Measurements from ENCODE around the gene TMEM30B.
A peak's percentile ranks its signal among the peaks of the same experiment; 100 is the strongest.
"Not testable (repeated sequence)": the region's sequence is repeated elsewhere in the genome, so short reads cannot be mapped to it uniquely, and the experiment has no call there.

Gene TMEM30B

DNA sequence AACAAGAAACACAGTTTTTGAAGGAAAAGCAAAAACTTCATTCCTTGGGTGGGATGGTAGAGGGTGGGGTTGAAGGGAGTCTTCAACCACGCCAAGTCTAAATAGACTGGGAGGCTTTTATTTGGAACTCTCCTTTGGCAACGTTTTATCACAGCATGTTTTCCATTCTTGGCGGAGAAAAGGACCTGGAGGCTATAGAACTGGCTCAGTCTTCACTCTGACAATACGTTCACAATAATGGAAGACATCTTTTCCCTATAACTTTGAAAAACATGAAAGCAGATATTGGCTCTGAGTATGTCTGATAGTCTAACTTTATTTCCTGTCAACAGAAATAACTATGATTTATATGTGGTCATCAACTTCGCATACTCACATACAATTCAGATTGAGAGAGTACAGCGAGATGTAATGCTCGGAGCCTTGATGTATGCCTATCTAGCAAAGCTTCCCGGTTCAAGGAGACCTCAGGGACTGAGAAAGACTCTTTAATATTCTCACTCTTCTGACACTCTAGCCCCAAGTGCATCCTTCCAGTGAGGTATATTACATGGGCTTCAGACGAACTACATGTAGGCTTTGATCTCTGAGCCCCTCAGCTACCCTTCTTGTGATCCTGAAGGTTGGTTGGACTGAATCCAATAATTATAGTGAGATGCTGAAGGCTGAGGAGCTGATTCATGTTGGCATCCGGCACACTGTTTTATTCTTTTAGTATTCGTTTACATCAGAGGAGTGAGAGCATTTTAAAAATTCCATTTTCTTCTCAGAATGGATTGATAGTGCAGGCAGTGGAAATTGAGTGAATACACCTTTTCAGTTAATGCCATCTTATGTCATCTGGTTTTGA, 14.0 kb downstream of the TMEM30B start:
- FAIRE-seq (no peak), DNase-seq (ENCODE audit: insufficient read length, low spot score) (no peak)

DNA sequence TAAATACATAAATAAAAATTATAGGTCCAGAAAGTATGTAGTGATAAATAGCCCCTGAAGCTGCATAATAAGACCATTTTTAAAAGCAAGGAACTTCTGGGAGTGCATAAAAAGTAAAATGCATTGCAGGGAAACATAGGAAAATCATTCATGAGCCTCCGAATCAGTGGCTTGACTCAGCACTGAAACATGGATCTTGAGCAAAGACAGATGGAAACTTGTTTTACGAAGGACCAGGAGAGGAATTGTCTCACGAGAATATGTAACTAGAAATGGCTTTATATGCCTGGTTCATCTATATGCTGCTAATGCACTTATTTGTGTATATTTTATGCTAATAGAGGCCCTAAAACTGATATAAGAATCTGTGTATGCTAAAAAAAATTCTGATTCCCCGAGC, 14.7 kb downstream of the TMEM30B start:
- FAIRE-seq (no peak), DNase-seq (ENCODE audit: insufficient read length, low spot score) (no peak)

DNA sequence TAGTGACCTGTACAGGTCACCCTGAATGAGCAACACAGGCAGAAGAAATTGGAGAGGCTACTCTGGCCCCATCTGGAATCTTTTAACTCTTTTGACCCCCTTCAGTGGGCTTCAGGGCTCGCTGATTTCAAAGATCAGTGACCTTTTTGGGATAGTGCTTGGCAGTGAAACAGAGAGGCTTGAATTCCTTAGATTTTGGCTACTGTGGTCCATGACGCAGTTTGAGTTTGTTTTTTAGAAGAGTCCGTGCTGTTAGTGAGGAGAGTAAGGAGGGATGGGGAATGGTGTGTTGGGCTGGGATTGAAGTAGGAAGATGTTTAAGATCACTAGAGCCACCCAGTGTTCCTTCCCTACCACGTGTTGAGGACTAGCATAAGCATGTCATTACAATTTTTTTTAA, 16.5 kb downstream of the TMEM30B start:
- FAIRE-seq: no peak
- DNase-seq (ENCODE audit: insufficient read length, low spot score): no peak

DNA sequence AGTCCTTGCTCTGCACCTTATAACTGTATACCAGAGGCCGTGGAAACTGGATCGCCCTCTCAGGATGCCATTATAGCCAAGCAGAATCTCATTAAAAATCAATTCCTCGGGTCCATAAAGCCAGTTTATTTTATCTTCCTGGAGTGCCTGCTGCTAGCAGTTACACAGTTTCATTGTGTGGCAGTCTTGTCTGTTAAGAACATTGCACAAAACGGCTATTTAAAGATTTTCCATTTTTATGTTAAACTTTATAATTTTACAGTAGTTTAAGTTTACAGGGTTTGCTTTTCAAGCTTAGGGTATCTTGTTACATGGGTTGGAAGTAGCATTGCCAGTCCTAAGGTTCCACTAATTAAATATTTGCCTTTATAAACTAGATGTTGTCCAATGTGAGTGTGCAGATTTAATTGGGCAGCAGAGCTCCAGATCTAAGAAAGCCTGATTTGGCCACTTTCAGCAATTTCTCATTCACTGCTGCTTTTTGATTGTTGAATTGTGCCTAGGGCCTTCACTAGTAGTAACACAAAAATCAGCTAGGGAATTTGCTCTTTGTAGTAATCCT, 17.0 kb downstream of the TMEM30B start:
- FAIRE-seq (no peak), DNase-seq (ENCODE audit: insufficient read length, low spot score) (no peak)

DNA sequence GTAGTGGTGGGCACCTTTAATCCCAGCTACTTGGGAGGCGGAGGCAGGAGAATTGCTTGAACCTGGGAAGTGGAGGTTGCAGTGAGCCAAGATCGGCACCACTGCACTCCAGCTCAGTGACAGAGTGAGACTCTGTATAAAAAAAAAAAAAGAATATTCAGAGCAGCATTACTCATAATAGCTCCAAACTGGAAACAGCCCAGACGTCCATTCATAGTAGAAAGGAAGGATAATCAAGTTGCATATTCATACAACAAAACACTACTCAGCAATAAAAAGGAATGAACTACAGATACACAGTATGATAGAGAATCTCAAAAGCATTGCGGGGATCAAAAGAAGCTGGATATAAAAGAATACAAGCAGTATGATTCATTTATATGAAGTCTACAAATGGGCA, 19.1 kb downstream of the TMEM30B start:
- DNase-seq (ENCODE audit: insufficient read length, low spot score) (no peak), FAIRE-seq (no peak)

DNA sequence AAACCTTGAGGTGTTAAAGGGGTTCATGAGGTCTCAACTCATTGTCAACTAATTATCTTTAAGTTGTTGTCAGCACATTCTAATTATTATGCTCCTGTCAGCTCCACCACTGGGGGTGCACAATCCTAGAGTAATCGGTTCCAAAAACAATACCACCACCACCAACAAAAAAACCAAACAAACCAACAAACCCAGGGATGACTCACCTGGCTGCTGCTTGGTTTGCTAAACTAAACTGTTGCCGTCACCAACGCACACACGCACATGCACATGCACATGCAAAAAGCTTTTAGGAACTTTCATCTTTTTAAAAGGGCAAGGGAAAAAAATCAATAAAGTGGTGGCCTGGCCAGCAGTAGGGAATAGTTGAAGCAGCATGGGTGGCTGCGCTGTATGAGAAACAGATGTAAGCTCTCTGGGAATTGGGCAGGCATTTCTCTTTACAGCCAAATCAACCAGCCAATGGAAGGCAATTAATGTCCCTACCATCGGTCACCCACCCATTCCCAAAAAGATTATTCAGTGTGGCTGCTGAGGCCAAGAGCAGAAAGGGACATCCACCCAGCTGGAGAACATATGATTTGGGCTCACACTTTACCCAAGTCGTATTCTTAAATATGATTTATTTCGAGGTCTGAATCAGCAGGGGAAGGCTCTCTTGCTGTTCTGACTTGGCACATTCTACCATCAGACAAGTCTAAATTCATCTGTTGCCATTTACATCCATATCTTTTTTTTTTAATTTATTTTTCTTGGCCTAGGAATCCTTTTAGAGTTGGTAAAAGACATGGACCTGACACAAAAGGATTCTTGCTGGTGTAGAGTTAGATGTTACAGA, 20.0 kb downstream of the TMEM30B start:
- FAIRE-seq (no peak), DNase-seq (ENCODE audit: insufficient read length, low spot score) (no peak)

DNA sequence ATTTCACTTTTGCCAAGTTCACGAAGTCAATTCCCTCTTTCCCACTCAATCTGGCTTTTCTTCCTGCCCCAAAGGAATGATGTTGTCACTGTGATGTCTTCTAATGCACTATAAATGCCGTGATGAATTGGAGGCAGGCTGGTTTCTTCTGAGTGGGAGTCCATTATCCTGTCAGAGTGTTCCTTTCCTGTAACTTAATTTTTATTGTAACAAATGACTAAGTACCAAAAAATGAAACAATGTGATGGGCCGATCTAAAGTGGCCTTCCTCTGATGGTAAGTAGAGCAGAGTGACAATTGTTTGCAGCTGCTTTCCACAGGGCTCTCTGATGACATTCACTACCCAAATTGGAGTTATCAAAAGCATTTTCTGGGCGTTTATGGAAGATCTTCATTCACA, 22.2 kb downstream of the TMEM30B start:
- FAIRE-seq (no peak), DNase-seq (ENCODE audit: insufficient read length, low spot score) (no peak)

DNA sequence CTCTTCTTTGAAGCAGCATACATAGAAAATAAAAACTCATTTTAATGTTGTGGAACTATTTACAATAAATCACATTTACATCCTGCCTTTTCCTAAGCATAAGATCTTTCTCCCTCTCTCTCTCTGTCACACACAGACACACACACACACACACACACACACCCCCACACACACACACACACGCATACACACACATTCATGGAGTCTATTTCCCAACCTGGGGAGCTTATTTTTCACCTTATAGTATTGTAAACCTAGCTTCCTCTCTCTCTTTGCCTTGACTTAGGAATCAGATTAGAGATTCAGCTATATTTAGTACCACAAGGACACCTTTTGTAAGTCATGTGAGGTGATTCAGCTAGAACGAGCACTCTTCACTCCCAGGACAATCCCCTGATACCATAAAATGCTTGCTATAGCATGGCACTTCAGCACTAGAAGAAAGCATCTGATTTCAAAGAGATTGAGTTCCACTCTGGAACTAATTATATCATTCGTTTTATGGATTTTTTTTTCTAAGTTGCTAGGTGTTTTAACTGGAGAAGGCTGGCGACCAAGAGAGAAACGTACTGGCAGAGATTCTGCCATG, 23.6 kb downstream of the TMEM30B start:
- DNase-seq (ENCODE audit: insufficient read length, low spot score) (no peak), FAIRE-seq (no peak)

DNA sequence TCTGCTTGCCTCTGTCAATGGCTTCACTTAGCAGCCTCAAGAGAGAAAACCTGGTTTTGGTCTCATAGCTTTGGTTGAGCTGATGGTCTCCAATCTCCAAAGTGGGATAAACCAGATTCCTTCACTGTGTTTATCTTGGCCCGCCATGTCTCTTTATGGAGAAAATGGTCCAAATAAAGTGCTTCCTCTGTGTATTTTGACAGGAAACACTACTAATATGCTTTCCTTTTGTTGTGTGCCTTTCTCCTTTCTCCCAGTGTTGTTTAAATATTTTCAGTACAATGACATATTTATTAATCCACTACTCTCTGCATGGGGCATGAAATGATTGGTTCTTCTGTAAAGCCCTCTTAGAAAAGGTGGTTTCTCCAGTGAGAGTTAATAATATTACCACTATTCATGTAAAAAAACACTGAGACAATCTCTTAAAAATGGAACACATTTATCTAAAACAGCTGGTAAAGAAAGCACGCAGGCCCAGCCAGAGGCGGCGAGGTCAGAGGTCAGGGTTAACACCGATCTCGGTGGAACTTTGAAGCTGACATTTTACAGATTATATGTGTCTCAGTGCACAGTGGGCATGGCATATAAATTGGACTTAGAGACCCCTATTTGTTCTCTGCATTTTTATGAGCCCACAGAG, 24.2 kb downstream of the TMEM30B start:
- DNase-seq (ENCODE audit: insufficient read length, low spot score) (no peak), FAIRE-seq (no peak)

DNA sequence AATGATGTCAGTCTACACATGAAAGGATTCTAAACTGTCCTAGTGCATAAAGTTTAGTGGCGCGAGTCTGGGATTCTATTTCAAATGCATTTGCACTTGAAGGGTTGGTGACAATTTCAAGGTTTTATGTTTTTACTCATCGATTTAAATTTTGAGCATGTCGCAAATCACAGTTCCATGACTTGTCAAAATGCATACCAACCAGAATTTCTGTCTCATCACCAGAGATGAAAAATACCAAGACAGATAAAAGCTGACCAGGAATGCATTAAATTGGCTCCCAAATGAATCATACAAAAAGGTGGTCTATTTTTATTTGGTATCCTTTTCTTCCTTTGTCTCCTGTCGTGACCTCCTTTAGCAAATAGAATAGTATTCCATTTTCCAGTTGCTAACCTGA, 25.2 kb downstream of the TMEM30B start:
- DNase-seq (ENCODE audit: insufficient read length, low spot score) (no peak), FAIRE-seq (no peak)

DNA sequence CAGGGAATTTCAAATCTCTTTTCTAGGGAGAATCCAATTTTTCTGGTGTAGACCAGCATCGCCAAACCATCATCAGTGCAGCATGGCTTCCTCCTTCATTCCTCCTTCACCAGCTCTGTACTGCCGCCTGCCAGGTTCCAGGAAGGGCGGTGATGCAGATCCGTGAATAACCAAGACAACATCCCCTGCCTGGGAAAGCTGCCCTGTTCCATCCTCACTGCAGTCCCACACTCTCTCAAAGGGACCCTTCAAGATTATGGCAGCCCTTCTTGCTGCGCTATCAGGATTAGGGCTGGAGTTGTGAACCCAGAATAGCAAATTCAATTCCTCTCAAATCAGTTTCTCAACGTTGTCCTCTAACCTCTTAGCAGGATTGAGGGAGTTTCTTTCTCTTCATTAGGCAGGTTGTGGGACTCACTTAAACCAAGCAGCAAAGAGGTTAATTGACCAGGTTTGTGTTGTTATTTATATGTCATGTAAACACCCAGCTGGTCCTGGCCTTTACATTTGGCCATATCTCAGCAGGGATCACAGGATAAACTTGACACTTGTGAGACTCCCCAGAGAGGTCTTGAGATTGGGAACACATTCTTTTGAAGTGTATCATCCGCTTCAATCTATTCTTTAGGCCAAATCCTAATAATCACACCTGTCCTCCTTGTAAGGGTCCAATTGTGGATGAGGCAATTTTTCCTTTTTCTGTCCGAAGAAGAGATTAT, 26.2 kb downstream of the TMEM30B start:
- DNase-seq (ENCODE audit: insufficient read length, low spot score): no peak
- no peak for FAIRE-seq

DNA sequence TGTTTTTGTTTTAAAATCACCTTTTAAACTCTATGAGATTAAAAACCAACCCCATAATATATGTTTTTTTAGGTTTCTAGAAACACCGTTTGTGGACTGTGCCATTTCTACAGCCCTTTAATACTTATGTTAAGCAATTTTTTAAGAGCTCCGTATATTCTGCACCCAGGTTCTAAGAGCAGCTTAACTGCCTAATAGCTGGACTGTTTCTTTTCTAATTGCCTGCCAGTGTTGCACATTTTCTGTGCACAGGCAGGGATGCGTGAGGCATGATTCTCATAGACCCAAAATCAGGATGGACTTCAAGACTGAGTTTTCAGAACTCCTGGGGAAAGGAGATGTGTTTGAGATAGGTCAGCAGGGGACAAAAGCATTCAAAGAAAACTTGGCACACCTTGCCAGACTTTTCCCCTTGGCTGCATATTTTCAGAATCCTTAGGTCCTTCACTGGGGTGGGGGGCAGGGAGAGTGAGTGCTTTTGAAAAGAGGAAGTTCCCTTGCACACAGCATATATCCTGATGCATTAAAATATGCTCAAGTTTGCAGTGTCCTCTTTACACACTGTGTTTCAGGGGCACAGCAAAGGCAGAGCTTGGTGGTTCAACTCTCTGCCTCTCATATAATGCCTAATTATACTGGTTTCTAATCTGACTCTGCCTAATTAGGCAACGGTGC, 27.9 kb downstream of the TMEM30B start:
- no peak for DNase-seq (ENCODE audit: insufficient read length, low spot score)
- no peak for FAIRE-seq

DNA sequence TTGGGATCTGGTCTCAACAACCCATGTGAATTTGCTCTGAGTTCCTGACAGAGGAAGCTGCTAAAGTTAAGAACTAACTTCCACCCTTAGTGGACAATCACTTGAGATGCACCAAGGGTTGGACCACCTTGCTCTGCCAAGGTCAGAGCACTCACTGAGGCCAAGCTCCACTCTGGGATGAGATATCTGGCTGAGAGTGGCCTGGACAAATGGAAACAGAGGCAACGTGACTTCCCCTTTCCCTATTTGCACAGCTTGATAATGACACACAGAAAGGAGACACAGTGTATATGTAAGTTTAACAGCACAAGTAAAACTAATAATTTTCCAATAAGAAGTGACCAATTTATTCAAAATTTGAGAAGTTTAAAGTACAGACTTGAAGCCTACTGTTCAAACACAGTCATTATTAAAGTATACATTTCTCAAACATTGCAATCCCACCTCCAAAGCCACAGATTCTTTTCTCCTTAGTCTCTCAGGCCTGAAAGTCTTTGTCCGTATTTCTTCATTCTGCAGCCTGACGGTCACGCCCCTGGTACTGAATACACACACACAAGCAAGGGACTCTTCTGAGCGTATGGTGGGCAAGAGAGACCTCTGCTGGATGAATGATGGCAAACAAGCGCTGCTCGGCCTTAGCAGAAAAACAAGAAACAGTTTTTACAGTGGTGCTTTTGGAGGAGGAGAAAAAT, 28.6 kb downstream of the TMEM30B start:
- peak; percentile 84 for FAIRE-seq
- DNase-seq (ENCODE audit: insufficient read length, low spot score): peak; percentile 54

DNA sequence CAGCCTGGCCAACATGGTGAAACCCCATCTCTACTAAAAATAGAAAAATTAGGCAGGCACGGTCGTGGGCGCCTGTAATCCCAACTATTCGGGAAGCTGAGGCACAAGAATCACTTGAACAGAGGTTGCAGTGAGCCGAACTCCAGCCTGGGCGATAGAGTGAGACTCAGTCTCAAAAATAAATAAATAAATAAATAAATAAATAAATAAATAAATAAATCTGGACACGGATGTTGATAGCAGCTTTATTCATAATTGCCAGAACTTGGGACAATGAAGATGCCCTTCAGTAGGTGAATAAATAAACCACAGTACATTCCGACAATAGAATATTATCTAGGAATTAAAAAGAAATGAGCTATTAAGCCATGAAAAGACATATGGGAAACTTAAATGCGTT, 31.1 kb downstream of the TMEM30B start:
- no peak for DNase-seq (ENCODE audit: insufficient read length, low spot score)
- no peak for FAIRE-seq

DNA sequence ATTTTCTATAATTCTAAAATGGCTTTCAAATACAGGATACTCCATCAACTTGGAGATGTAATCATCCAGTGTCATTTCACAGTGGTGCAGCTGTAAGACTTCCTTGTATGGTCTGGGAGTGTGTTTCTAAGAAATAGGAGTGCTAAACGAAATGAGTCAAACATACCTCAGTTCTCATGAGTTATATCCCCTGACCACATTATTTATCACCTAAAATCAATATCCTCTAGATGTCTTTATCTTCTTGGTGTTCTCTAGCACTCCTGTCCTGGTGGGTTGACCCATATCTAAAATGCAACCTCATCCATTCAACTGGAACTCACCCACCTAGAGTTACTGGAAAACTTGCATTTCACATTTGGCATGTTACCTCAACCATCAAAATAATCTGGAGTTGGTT, 33.2 kb downstream of the TMEM30B start:
- FAIRE-seq (no peak), DNase-seq (ENCODE audit: insufficient read length, low spot score) (no peak)

DNA sequence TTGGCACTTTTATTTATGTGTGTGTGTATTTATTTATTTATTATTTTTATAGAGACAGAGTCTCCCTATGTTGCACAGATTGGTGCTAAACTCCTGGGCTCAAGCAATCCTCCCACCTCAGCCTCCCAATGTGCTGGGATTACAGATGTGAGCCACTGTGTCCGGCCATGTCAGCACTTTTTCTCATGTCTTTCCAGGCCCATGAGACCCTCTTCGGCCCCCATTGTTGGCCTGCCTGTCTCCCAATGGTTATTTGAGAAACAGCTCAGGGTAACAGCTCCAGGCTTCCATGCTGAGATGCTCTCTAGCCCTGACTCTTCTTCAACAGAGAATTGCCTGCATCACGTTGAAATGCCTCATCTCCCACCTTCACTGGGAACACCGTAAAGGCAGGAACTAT, 34.4 kb downstream of the TMEM30B start:
- FAIRE-seq (no peak), DNase-seq (ENCODE audit: insufficient read length, low spot score) (no peak)

DNA sequence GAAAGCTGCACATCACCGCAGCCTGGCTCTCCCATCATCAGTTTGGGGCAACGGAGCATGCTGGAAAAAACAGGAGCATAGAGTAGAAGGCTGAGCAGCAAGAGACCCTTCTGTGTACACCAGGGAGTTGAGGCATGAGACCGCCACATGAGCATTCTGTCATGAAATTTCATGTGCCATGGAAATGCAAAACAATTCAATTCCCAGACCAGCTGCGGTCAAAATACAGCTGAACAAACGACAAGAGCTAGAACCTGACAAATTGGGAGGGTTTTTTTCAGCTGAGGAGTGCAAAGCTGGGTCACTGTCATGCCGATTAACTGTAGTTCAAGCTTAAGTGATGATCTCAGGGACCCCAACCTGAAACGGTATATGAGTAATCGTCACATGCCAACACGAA, 37.1 kb downstream of the TMEM30B start:
- FAIRE-seq (no peak), DNase-seq (ENCODE audit: insufficient read length, low spot score) (no peak)

DNA sequence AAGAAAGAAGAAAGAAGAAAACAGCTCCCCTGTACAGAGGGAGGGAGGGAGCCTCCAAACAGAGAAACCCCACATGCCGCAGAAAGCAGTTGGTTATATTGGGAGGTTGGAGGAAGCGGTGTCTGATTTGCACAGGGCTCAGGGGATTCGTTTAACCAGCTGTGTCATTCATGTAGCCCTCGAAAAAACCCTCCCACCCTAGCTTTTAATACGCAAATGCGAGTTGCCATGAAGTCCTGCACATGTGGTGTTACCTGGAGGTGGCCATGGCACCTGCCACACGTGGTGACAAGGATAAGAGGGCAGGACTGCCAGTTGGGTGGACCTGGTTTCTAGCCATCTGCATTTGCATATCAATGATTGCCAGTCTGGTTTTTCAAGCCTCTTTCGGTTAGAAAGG, 40.9 kb downstream of the TMEM30B start:
- FAIRE-seq: no peak
- no peak for DNase-seq (ENCODE audit: insufficient read length, low spot score)

DNA sequence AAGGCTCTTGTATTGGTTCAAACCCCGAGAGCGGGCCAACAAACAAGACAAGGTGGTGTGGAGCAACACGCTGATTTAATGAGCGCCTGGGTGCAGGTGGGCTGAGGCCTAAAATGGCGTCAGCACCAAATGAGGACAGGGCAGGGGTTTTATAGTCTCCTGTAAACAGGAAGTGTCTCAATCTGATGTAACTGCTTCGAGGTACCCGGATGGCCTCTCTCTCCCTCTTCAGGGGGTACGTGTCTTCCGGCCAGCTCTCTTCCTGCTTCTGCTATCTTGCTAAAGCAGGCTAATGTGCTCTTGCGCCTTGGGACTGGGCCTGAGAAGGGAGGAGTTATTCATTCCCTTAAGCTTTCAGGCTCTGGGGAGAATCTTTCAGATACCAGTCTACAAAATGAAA, 41.9 kb downstream of the TMEM30B start:
- not testable (repeated sequence) for DNase-seq (ENCODE audit: insufficient read length, low spot score); FAIRE-seq
